H1 (cell line): ENCODE data around the gene ATP13A3. TPM values are rescaled to one million over a fixed set of nuclear protein-coding genes. Genes with fewer than 3 reads are reported as not detected.

ENCODE experiments used
- CTBP2 ChIP-seq: IDR thresholded peaks from 2 replicates; pipeline ENCODE4 v1.7.0; 2011; ENCODE audit warnings: borderline replicate concordance, mild to moderate bottlenecking, moderate library complexity, mixed read lengths, low read length; ENCODE audit not compliant: insufficient read depth, insufficient read length
- FOSL1 ChIP-seq: IDR thresholded peaks from 2 replicates; pipeline ENCODE4 v1.6.1; 2011; ENCODE audit warnings: mild to moderate bottlenecking, low read depth, low read length, moderate library complexity; ENCODE audit not compliant: insufficient read depth
- HDAC2 ChIP-seq, 2 experiments: fragments of 300-600 bp in 1 of 2; sonication (generic) in 1 of 2; IDR thresholded peaks; 2 replicates each; pipeline ENCODE4 v1.6.1; 2011 to 2012; ENCODE audit warnings: low read depth in 2 of 2, low read length in 2 of 2, mild to moderate bottlenecking in 2 of 2, moderate library complexity in 2 of 2, borderline replicate concordance in 1 of 2, inconsistent platforms in 1 of 2
- KDM1A ChIP-seq: fragments of 200-600, 300-600 bp; sonication (generic); IDR thresholded peaks from 2 replicates; pipeline ENCODE4 v1.7.1; 2016; ENCODE audit warnings: mild to moderate bottlenecking, low read length, borderline replicate concordance
- NRF1 ChIP-seq: IDR thresholded peaks from 2 replicates; pipeline ENCODE4 v1.6.1; 2011; ENCODE audit warnings: mild to moderate bottlenecking, low read depth, low read length, improper control_type of control experiment
- RBBP5 ChIP-seq: IDR thresholded peaks from 2 replicates; pipeline ENCODE4 v1.7.1; 2012; ENCODE audit warnings: low read depth, mild to moderate bottlenecking, inconsistent platforms, low read length, moderate library complexity, borderline replicate concordance
- TAF7 ChIP-seq: optimal IDR thresholded peaks from 2 replicates; pipeline ENCODE3; 2011; ENCODE audit warnings: low read depth, mild to moderate bottlenecking, inconsistent platforms, low read length, moderate library complexity, borderline replicate concordance
- polyA plus RNA-seq, 7 experiments: library from polyadenylated mRNA; depleted of rRNA in 3 of 7; stranded (reverse) in 5 of 7; unstranded in 2 of 7; fragments of >200 nt in 5 of 7; fragments of 200-250 nt in 2 of 7; gene quantifications; 1 replicate in 5 of 7; 2 replicates in 1 of 7; 4 replicates in 1 of 7; pipeline versions ENCODE4 v1.2.1 to v1.2.3, GENCODE V29; 2011 to 2013; ENCODE audit warnings: missing spikeins in 2 of 7, mixed read lengths in 2 of 7
- total RNA-seq: library from RNA; stranded (reverse); fragmentation: NEBNext Ultra II Directional; extraction: Animal tissue kit (Norgen Biotek cat#: 25700); gene quantifications from 2 replicates; pipeline ENCODE4 v1.2.1, GENCODE V29; 2021

Gene ATP13A3
- total and polyA plus RNA-seq, 2 of the 8 experiments (the other 6 are each of a cell fraction or from before 2014, with no cell fraction given) = 18.6 to 92.2 TPM

- TF ChIP-seq RBBP5 (no peak), FOSL1 (no peak), HDAC2 (IDR thresholded peaks at IDR 0.05; ENCODE audit: borderline replicate concordance in 1 of 2, low read depth in 2 of 2, low read length in 2 of 2) (no peak), TAF7 (no peak), KDM1A (no peak), CTBP2 (no peak), NRF1 (no peak)
These were observed 39.1 kb downstream of the ATP13A3 start (continued) for GRCh38 chr3:194447657-194448056.
